ENCODE measurements around the gene UGT2B7. TPM values are rescaled to one million over a fixed set of nuclear protein-coding genes. Genes with fewer than 3 reads are reported as not detected.

The UGT2B7 gene
- total RNA-seq (2022; extraction: Qiagen RNA extraction), result 0.22 to 0.31 TPM (median 0.27 TPM) in 5 replicates

DNA sequence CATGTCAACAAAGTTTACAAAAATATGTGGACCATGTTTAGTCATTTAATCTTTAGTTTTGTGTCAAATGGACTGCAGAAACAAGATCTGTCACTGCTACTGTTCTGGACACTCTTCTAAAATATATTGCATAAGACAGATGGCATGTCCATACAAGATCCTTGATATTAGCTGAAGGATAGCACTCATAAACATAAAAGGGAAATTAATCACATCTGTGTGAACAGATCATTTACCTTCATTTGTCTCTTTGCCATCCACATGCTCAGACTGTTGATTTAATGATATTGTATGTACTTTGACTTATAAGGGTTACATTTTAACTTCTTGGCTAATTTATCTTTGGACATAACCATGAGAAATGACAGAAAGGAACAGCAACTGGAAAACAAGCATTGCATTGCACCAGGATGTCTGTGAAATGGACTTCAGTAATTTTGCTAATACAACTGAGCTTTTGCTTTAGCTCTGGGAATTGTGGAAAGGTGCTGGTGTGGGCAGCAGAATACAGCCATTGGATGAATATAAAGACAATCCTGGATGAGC is at the start of gene UGT2B7:
TSS of gene UGT2B7 (plus strand) at position 364 of the 546 bp plus-strand sequence. CDS start at position 411, 47 bp downstream.

Other genes with a start within 250 kb of the UGT2B7 start
- gene UGT2A3, start 144.7 kb upstream of the UGT2B7 start, total RNA-seq (2022; extraction: Qiagen RNA extraction), result 0.05 to 0.15 TPM (median 0.09 TPM) in 5 replicates
- 0.09 to 0.15 TPM (median 0.10 TPM) in 5 replicates for gene UGT2B11, start 118.3 kb downstream of the UGT2B7 start, total RNA-seq (2022; extraction: Qiagen RNA extraction)
- gene UGT2B28, start 184.0 kb downstream of the UGT2B7 start, total RNA-seq (2022; extraction: Qiagen RNA extraction), result not detected in 5 replicates